BLaER1 treated with 17β-estradiol and CSF1 and Interleukin-3, amounts not matched to agents 10 nM and 100 nM (cell line): ENCODE data around the gene TMEM182.

ENCODE experiments used
- H3K27ac ChIP-seq, 11 experiments: shearing (Covaris generic); formaldehyde crosslinking; 2 replicates each; pipeline ENCODE4 v1.8.1; 2022
- H3K27me3 ChIP-seq, 11 experiments: shearing (Covaris generic); formaldehyde crosslinking; 2 replicates each; pipeline ENCODE4 v1.8.1; 2022
- H3K36me3 ChIP-seq, 11 experiments: shearing (Covaris generic); formaldehyde crosslinking; 2 replicates each; pipeline ENCODE4 v1.8.1; 2022
- H3K4me1 ChIP-seq, 10 experiments: shearing (Covaris generic); formaldehyde crosslinking; 2 replicates each; pipeline ENCODE4 v1.8.1; 2022
- H3K4me2 ChIP-seq, 11 experiments: shearing (Covaris generic); formaldehyde crosslinking; 2 replicates each; pipeline ENCODE4 v1.8.1; 2022
- H3K4me3 ChIP-seq, 10 experiments: shearing (Covaris generic); formaldehyde crosslinking; 2 replicates each; pipeline ENCODE4 v1.8.1; 2022
- H3K9ac ChIP-seq, 11 experiments: shearing (Covaris generic); formaldehyde crosslinking; 2 replicates each; pipeline ENCODE4 v1.8.1; 2022
- H3K9me3 ChIP-seq, 11 experiments: shearing (Covaris generic); formaldehyde crosslinking; replicated peaks in 1 of 11; 2 replicates each; pipeline ENCODE4 v1.8.1; 2022
- H4K20me1 ChIP-seq, 11 experiments: shearing (Covaris generic); formaldehyde crosslinking; 2 replicates each; pipeline ENCODE4 v1.8.1; 2022
- Cebpa-rat ChIP-seq, 11 experiments: shearing (Covaris generic); IDR thresholded peaks; 2 replicates each; pipeline ENCODE4 v1.8.1; 2022

The TMEM182 gene

GRCh38 chr2:102778260-102778659, 16.4 kb downstream of the TMEM182 start:
- Histone ChIP-seq H3K9me3 (no peaks in the 10 kb centered on the region), H3K27ac (no peak overlapping the region), H3K4me2 (no peak overlapping the region), H3K27me3 (no peaks in the 10 kb centered on the region), H3K4me3 (no peak overlapping the region), H3K9ac (no peak overlapping the region), H3K36me3 (no peaks in the 10 kb centered on the region; a peak in 1 of 22 replicates), H3K4me1 (no peaks in the 10 kb centered on the region), H4K20me1 (no peaks in the 10 kb centered on the region)
- TF ChIP-seq Cebpa-rat (IDR thresholded peaks at IDR 0.05) = no peak

- Histone ChIP-seq H3K27me3 (no peaks in the 10 kb centered on the region), H3K27ac (no peak overlapping the region), H4K20me1 (no peaks in the 10 kb centered on the region), H3K36me3 (no peaks in the 10 kb centered on the region; a peak in 1 of 22 replicates), H3K4me1 (no peaks in the 10 kb centered on the region), H3K4me2 (no peak overlapping the region), H3K9me3 (no peaks in the 10 kb centered on the region), H3K4me3 (no peak overlapping the region), H3K9ac (no peak overlapping the region)
- TF ChIP-seq Cebpa-rat (IDR thresholded peaks at IDR 0.05) = no peak
Observed at GRCh38 chr2:102780467-102780866, 18.6 kb downstream of the TMEM182 start.

GRCh38 chr2:102782187-102782586, 20.4 kb downstream of the TMEM182 start:
- H3K4me1 ChIP-seq = no peaks in the 10 kb centered on the region
- no peaks in the 10 kb centered on the region for H3K9me3 ChIP-seq
- no peak overlapping the region for H3K4me3 ChIP-seq
- H3K27me3 ChIP-seq = no peaks in the 10 kb centered on the region
- H3K4me2 ChIP-seq = no peak overlapping the region
- TF ChIP-seq Cebpa-rat (IDR thresholded peaks at IDR 0.05) = no peak
- no peak overlapping the region for H3K9ac ChIP-seq
- H3K36me3 ChIP-seq = peaks cover 0 to 12% (median 0%) of the 10 kb centered on the region in 11 experiments; a peak in 2 of 22 replicates
- no peak overlapping the region for H3K27ac ChIP-seq
- no peaks in the 10 kb centered on the region for H4K20me1 ChIP-seq

DNA sequence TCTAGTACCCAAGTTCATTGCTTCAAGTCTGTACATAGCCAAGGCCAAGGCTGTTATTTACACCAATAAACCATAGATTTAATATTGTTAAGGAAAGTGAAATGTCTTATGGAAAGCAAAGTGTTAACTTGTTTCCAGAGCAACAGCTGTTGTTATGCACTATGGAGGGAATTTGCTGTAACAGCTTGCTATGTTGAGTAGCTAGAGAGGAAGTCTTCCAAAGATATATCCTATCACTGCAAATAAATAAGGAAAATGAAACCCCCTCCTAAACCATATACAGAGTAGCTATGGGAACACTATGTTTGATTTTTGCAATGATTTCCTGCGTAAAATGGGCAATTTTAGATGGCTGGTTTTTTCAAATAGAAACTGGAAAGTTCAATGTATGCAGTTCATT, 21.1 kb downstream of the TMEM182 start:
- Histone ChIP-seq H3K9ac (no peak overlapping the region), H3K9me3 (no peaks in the 10 kb centered on the region), H3K27ac (no peak overlapping the region), H3K27me3 (no peaks in the 10 kb centered on the region), H4K20me1 (no peaks in the 10 kb centered on the region), H3K4me2 (no peak overlapping the region), H3K4me3 (no peak overlapping the region), H3K4me1 (no peaks in the 10 kb centered on the region), H3K36me3 (peaks cover 0 to 13% (median 0%) of the 10 kb centered on the region in 11 experiments; a peak in 2 of 22 replicates)
- no peak for TF ChIP-seq Cebpa-rat (IDR thresholded peaks at IDR 0.05)

- Histone ChIP-seq H3K9me3 (no peaks in the 10 kb centered on the region), H3K27ac (no peak overlapping the region), H3K9ac (no peak overlapping the region), H3K36me3 (peaks cover 0 to 13% (median 0%) of the 10 kb centered on the region in 11 experiments; a peak in 2 of 22 replicates), H3K4me3 (no peak overlapping the region), H4K20me1 (no peaks in the 10 kb centered on the region), H3K4me1 (no peaks in the 10 kb centered on the region), H3K4me2 (no peak overlapping the region), H3K27me3 (no peaks in the 10 kb centered on the region)
- TF ChIP-seq Cebpa-rat (IDR thresholded peaks at IDR 0.05) = no peak
Observed at GRCh38 chr2:102783506-102784183, 21.8 kb downstream of the TMEM182 start.

- no peak overlapping the region for H3K4me3 ChIP-seq
- H3K27me3 ChIP-seq = no peaks in the 10 kb centered on the region
- no peak for TF ChIP-seq Cebpa-rat (IDR thresholded peaks at IDR 0.05)
- H3K4me2 ChIP-seq = no peak overlapping the region
- H3K36me3 ChIP-seq = peaks cover 0 to 13% (median 0%) of the 10 kb centered on the region in 11 experiments; a peak in 3 of 22 replicates
- H3K9ac ChIP-seq = no peak overlapping the region
- H3K27ac ChIP-seq = no peak overlapping the region
- H3K9me3 ChIP-seq = no peaks in the 10 kb centered on the region
- H3K4me1 ChIP-seq = no peaks in the 10 kb centered on the region
- H4K20me1 ChIP-seq = no peaks in the 10 kb centered on the region
Observed at GRCh38 chr2:102784940-102785339, 23.1 kb downstream of the TMEM182 start.

DNA sequence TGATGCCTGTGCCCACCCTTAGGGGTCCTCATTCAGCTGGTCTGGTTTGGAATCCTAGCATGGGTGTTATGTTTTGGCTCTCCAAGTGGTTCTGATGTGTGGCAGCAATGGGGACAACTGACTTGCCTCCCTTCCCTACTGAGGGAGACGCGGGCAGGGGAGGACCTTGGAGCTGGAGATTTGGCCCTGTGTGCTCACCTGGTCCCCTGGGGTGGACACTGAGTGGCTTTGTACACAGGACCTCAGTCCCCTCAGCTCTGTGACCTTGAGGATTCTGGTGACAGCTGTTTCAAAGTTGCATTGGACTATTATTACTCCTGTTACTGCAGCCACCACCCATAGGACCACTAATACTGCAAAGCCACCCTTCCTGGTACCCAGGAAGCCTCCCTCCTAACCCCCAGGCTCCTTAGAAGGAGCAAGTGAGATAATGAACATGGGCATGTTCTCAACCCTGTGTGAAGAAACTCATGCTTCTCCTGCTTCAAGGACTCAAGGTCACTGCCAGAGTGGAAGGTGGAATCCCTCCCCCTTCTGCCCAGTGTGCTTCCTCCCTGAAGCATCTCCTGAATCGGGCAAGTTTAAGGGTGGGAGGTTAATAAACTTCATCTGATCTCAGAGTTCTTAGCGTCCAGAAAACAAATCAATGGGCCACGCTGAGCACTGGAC, 26.5 kb downstream of the TMEM182 start:
- H3K4me2 ChIP-seq = no peak overlapping the region
- H3K27ac ChIP-seq = no peak overlapping the region
- TF ChIP-seq Cebpa-rat (IDR thresholded peaks at IDR 0.05) = no peak

DNA sequence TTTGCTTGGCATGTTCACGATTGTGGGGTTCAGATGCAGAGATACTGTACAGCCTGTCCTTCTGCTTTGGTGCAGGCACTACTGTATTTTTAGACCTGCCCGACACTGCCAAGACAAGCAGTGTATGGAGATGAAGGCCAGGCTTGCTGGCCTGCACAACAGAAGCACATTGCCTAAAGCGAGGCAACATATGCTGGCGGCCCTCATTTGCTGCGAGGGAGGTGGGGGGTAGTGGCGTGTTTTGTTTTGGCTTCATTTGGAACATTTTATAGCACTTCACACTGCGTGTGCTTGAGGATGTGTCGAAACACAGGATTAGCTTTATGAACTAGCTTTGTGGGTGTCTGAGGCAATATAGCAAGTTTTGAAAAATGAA, 27.0 kb downstream of the TMEM182 start:
- Histone ChIP-seq H3K9me3 (no peaks in the 10 kb centered on the region), H3K36me3 (peaks cover 0 to 13% (median 0%) of the 10 kb centered on the region in 11 experiments; a peak in 3 of 22 replicates), H3K27ac (no peak overlapping the region), H4K20me1 (no peaks in the 10 kb centered on the region), H3K4me3 (no peak overlapping the region), H3K4me1 (peaks cover 0 to 5% (median 0%) of the 10 kb centered on the region in 10 experiments; a peak in 2 of 20 replicates), H3K9ac (no peak overlapping the region), H3K27me3 (no peaks in the 10 kb centered on the region), H3K4me2 (no peak overlapping the region)
- no peak for TF ChIP-seq Cebpa-rat (IDR thresholded peaks at IDR 0.05)

More for the DNA sequence above, 26.5 kb downstream of the TMEM182 start:
- Histone ChIP-seq H3K36me3 (peaks cover 0 to 13% (median 0%) of the 10 kb centered on the region in 11 experiments; a peak in 3 of 22 replicates), H4K20me1 (no peaks in the 10 kb centered on the region), H3K4me3 (no peak overlapping the region), H3K9me3 (no peaks in the 10 kb centered on the region), H3K9ac (no peak overlapping the region), H3K4me1 (peaks cover 0 to 5% (median 0%) of the 10 kb centered on the region in 10 experiments; a peak in 2 of 20 replicates), H3K27me3 (no peaks in the 10 kb centered on the region)

- no peak for TF ChIP-seq Cebpa-rat (IDR thresholded peaks at IDR 0.05)
- no peaks in the 10 kb centered on the region for H3K9me3 ChIP-seq
- H4K20me1 ChIP-seq = no peaks in the 10 kb centered on the region
- peaks cover 0 to 13% (median 0%) of the 10 kb centered on the region in 11 experiments; a peak in 3 of 22 replicates for H3K36me3 ChIP-seq
- H3K4me1 ChIP-seq = peaks cover 0 to 5% (median 0%) of the 10 kb centered on the region in 10 experiments; a peak in 2 of 20 replicates
- H3K9ac ChIP-seq = no peak overlapping the region
- no peaks in the 10 kb centered on the region for H3K27me3 ChIP-seq
- H3K27ac ChIP-seq = no peak overlapping the region
- H3K4me2 ChIP-seq = no peak overlapping the region
- no peak overlapping the region for H3K4me3 ChIP-seq
Observed at GRCh38 chr2:102789349-102790090, 27.7 kb downstream of the TMEM182 start.
